NCI-H1436 (cell line): ENCODE results near the gene MRM2.

Source experiments
- DNase-seq: peaks from one replicate; lab custom pipeline; 2025; lab: John Stamatoyannopoulos, UW

MRM2 gene

DNA sequence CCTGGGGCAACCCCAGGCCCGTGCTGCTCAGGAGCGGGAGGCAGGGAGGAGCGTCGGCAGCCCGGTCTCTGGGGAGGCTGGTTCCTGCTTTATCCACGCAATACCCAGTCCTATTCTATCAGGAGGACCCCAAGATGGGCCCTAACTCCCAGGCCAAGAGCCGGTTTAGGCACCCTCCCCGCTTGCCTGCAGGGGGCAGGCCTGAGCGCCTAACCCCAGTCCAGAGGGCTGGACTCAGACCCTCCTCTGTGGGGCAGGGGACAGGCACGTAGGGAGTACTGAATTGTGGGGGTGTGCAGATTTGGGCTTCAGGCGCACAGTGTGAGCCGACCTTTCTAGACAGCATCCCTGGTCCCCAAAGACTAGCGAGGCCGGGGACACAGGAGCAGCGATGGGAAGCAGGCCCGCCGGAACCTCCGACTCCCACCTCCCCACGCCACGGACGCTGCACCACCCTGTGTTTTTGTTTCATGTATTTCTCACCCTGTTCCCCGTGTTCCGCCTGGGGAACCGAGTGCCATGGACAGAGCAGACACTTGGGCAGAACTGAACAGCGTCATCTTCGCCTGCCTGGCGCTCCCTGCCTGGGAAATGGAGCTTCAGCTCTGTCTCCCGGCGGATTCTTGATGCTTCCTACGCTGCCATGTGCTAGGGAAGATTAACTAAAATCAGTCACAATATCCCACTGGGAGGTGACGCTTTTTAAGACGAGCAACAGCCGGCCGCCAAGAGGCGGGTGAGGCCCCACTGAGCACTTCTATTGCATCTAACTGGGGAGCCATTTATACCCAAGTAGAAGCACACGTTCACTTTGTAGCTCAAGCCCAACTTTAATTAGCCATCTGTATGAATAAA lies 5.4 kb upstream of the MRM2 start:
- DNase-seq: no peak

DNA sequence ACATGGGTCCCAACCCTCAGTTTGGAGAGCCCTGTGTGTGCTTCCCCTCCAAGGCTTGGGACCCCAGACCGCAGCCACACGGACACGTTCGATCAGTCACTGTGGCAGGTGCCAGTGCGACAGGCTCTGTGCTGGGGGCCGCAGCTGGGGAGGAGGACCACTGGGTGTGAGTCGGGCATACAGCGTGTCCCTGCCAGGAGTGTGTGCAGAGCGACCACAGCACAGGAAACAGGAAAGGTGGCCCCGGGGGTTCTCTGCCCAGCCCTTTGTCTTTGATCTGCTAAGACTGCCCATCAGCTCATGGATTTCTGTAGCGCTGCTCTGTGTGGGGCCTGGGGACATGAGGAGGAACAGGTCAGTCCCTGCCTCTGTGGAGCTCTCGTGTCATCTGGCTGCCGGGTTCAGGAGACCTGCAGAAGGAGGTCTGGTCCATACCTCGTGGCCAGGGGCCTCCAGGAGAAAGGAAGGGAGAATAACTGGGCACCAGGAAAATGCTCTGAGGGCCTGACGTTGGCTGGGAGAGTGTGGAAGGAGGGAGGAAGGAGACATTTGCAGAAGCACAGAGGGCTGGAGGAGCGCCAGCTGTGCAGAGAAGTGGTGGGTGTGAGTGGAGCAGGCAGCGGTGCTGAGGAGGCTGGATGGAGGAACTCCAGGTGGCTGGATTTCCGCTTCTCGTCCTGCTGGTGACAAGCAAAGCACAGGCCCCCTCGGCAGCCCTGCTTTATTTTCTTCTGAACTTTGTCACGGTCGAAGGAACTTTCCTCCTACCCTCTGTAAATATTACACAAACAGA lies 4.1 kb upstream of the MRM2 start:
- DNase-seq: no peak

DNA sequence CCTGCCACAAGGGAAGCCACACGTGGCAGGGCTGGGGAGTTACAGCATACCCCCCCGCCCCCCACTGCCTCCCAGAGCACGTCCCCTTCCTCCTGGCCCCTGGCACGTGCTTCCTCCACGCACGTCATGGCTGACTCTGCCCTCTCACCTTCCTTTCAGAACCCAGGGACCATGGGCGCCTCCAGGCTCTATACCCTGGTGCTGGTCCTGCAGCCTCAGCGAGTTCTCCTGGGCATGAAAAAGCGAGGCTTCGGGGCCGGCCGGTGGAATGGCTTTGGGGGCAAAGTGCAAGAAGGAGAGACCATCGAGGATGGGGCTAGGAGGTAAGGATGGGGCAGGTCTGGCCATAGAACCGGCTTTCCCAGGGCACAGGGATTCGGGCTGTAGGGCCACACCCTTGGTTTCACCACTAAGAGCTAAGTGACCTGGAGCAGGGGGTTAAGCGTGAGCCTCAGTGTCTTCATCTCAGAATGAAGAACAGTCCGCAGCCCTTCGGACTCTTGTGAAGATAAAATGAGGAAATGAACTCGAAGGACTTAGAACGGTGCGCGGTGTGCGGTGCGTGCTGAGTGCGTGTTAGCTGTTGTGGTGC lies 2.5 kb upstream of the MRM2 start:
- DNase-seq: no peak

DNA sequence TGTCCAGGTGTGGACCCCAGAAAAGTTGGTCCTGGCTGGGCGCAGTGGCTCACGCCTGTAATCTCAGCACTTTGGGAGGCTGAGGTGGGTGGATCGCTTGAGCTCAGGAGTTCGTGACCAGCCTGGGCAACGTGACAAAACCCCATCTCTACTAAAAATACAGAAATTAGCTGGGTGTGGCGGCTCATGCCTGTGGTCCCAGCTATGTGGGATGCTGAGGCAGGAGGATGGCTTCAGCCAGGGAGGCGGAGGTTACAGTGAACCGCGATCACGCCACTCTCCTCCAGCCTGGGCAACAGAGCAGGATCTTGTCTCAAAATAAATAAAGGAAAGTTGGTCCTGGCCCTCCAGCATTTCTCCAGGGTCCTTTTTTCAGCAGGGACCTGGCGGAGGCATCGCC lies 1.5 kb upstream of the MRM2 start:
- no peak for DNase-seq

DNA sequence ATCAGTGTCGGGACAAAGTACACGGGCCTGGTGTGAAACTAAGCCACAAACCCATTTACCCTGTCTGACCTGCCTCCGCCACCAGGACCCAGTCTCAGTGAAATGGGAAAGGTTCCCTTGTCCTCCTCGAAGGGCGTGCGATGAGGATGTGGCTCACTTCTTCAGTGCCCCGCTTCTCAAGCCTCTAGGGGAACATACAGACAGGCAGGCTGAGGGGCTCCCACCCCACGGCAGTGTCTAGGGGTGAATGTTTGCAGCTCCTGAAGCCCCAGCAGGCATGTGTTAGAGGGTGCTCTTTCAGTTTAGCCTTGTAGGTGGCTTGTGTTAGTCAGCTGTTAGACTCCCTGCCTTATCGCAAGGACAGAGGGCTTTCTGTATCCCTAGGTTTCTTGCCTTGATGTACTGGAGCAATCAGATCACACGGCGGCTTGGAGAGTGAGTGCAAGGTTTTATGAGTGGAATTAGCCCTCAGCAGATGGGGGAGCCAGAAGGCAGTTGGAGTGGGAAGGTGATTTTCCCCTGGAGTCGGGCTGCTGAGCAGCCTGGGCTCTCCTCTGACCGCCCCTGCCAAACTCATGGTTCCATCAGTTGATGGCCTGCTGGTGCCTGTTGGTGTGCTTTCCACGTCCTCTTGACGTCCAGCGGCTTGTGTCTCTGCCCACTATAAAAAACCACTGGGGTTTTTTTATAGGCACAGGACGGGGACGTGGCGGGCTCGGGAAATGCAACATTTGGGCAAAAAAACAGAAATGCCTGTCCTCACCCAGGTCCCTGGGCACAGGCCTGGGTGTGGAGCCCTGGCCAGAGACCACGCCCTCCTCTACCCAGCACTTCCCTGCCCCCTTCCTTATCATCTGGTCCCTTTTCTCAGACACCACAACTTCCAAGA lies 780 bp upstream of the MRM2 start:
- no peak for DNase-seq

DNA sequence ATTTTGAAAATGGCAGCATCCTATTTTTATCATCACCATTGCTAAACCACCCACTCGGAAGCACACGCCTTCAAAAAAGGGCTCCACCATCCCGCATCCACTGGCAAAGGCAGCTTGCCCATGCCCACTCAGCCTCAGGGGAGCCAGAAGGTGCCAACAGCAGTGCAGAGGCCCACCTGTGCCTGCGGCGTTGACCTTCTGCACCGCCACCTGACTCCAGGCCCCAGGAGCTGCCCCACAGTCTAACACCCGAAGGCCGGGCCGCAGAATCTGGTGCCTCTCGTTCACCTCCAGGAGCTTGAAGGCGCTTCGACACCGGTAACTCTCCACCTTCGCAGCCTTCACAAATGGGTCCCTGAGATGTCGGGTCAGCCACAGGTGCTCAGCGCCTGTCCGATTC lies 2.8 kb downstream of the MRM2 start:
- no peak for DNase-seq

DNA sequence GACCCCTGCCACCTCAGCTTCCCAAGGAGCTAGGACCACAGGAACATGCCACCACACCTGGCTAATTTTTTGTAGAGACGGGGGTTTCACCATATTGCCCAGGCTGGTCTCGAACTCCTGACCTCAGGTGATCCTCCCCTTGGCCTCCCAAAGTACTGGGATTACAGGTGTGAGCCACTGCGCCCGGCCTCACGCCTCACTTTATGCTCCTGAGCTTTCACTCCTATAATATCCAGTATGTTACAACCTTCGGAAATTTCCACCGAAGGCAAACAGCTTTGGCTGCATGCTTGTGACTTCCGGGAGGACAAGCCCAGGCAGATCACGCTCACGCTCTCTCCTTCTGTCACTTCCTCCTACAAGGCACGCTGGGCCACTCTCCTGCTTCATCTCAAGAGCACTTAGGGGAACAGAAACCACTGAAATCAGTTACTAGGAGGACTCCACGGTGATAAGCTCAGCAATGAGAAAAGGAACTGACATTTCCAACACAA lies 4.8 kb downstream of the MRM2 start:
- no peak for DNase-seq

DNA sequence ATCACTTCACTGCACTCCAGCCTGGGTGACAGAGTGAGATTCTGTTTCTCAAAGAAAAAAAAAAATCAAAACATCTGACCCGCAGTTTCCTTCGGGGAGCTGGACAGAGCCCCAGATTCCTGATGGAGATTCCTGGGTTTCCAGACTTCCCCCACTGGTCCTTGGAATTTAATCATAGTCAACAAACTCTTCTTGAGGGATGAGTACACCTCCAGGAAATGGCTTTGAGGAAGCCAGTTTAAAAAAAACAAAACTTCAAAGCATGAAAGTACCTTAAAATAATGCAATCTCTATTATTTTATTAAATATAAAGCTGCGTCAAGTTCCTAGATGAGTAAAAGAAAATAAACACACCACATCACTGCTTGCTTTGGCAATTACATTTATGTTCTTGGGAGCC lies 8.1 kb downstream of the MRM2 start:
- DNase-seq: no peak

DNA sequence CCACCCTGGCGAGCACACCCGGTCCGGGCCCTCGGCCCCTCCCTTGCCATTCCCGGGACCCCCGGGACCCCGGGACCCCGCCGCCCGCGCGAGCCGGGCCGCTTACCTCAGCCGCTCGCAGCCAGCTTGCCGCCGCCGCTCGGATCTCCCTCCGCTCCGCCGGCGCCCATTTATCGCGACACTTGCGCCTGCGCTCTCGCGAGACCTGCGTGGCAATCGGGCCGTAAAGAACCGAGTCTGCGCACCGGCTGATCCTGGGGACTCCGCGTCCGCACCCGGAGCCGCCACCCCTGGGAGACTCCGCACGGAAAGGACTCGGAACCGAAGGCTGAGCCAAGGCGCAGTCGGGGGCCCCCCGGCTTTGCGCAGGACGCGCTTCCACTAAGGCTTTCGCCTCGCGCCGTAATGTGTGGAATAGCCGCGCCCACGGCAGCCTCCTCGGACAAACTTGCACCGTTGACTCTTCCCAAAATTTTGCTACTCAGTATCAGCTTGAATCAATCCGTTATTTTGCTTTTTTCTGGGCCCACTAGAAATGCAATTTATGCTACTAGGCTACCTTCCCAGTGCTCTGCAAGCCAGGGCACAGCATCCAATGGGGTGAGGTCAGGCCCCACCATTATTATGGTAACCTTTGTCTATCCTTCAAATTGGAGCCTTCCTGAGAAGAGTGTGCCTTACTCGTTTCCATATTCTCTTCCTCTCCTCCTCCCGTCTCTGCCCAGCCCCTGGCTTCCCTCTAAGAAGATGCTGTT lies 9.1 kb downstream of the MRM2 start, which contains the start of gene MAD1L1:
MAD1L1 (minus strand) TSS at position 180 of the 755 bp plus-strand sequence. CDS start 2,812 bp downstream, outside the sequence.
- DNase-seq: peak; percentile 79

DNA sequence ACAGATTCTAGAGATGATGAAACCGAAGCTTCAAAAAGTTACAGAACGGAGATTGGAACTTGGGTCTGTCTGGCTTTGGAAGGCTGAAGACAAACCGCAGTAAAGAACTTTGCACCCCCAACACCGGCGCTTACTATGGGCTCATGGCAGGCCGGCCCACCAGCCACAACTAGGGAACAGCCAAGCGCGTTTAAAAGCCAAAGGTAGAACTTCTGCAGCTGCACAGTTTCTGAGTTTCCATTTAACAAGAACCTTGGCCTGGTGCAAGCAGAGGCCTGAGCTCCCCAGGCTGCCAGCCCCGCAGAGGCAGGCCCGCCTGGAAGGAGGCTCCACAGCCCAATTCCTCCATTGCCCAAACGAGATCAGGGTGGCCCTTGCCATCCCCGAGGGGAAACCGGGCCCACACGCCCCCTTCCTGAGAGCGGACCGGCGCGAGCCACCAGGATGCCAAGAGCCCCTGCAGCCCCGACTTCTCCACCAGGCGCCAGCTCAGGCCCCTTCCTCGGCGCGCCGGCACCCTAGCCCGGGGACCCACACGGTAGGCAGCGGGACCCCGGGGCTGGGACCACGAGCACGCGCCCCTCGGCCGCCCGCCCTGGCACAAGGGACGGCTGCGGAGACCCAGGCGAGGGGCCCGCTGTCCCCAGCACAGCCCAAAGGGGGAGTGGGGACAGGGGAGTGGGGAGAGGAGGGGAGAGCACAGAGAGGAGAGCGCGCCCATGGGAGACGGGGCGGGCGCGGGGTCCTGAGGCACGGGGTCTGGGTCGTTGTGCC lies 9.8 kb downstream of the MRM2 start:
- DNase-seq: no peak

DNA sequence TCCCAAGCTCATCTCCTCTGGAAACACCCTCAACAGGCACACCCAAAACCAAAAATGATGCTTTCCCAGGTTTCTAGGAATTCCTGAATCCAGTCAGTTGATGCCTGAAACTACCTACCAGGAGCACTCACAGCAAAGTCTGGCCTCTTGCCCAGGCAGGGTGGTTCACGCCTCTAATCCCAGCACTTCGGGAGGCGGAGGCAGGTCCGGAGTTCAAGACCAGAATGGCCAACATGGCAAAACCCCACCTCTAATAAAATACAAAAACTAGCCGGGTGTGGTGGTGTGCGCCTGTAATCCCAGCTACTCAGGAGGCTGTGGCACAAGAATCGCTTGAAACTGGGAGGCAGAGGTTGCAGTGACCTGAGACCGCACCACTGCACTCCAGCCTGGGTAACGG lies 11.1 kb downstream of the MRM2 start:
- DNase-seq: no peak

DNA sequence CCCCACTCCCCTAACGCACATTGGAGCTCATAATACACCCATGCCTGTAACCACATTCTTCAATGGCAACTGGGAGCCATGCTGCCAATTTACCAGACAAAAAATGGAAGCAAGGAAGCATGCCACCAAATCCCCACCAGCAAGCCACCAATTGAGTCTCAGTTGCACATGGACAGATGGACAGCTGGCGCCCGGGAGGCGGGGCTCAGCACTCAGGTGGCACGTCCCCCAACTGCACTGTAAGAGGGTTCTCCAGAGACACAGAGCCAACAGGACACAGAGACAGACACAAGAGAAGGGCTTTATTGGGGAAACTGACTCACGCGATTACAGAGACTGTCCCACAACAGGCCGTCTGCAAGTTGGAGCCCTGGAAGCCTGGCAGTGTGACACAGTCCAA lies 11.8 kb downstream of the MRM2 start:
- DNase-seq: no peak

DNA sequence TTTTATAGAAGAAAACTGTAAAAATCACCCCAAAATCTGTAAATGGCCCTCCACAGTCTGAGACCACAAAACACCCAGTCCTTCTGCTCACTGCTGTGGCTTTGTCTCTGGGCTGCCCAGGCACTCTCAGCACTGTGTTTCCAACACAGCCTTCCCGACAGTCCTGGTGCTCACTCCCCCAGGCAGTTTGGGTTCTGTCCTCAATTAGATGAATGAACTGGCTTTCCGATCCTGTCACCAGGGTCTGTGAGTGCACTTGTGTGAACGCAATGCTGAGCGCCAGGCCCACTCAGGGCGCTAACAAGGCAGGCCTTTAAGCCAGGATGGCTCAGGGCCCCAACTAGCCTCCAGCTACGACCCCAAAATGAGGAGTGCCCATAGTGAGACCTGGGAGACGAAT lies 12.5 kb downstream of the MRM2 start:
- no peak for DNase-seq

DNA sequence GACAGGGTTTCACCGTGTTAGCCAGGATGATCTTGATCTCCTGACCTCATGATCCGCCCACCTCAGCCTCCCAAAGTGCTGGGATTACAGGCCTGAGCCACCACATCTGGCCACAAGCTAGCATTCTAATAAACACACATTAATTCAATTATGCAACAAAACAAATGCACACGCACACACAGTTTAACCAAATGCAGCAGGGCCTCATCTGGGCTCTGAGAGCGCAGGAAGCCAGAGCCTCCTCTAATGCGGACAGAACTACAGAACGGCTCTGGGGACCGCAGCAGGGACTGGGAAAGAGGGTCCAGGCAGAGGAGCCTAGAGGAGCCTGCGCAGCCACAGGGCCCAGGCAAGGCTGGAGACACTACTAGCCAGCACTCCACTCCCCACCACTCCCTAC lies 13.1 kb downstream of the MRM2 start:
- no peak for DNase-seq

DNA sequence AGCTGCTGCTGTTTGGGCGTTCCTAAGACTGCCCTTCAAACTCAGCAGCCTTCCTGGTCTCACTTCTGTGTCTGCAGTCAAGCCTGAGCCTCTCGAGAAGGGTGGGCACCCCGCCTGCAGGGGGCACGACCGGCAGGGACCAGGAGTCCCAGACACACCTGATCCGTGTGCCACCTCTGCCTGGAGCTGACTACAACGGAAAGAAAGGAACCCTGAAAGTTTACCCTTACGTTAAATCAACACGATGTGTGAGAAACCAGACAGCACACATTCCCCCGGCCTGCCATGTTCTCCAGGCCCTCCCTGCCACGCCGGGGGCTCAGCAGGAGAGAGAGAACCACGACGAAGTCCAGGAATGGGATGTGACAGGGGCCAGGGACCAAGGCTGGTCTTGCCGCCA lies 14.3 kb downstream of the MRM2 start:
- no peak for DNase-seq

DNA sequence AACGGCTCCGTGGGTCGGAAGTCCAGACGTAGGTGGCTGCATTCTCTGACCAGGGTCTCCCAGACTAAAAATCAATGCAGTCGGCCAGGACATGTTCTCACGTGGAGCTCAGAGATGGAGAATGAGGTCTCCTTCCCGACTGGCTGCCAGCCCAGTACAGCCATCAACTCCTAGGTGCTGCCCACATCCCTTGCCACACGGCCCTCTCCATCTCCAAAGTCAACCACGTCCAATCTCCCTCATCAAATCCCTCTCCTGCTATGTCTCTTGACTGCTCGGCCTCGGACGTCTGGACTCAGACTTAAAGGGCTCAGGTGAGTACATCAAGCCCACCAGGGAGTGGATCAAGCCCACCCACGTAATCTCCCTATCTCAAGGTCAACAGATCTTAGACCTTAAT lies 16.2 kb downstream of the MRM2 start:
- DNase-seq: no peak

DNA sequence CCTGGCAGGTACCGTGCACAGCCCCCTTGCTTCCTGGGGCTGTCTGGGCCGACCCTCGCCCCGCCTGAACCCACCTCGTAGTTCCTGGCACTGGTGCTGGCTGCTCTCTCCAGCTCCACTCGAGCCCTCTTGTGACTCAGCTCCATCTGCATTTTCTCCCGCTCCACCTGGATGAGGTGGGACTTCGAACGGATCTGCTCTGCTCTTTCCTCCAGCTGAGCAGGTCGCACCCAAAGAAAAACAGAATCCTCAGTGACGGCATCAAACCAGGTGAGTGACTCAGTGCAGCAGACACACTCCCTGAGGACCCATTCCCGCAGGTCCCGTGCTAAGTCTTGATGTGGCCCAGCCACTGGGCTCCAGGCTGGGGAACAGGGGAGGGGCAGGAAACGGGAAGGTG lies 16.7 kb downstream of the MRM2 start:
- no peak for DNase-seq

DNA sequence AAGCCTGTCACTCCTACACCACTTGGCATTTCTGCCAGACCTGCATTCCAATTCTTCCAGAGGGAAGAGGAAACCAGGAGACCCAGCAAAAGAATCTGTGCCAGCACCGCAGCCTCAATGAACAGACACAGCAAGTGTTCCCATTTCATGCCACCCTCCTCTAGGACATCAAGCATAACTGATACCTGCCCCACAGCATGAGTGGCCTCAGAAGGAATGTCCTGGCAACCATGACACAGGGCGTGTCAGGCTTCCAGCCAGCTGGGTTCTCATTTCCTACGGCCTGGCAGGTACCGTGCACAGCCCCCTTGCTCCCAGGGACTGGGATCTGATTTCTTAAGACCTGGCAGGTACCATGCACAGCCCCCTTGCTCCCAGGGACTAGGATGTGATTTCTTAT lies 17.1 kb downstream of the MRM2 start:
- no peak for DNase-seq

DNA sequence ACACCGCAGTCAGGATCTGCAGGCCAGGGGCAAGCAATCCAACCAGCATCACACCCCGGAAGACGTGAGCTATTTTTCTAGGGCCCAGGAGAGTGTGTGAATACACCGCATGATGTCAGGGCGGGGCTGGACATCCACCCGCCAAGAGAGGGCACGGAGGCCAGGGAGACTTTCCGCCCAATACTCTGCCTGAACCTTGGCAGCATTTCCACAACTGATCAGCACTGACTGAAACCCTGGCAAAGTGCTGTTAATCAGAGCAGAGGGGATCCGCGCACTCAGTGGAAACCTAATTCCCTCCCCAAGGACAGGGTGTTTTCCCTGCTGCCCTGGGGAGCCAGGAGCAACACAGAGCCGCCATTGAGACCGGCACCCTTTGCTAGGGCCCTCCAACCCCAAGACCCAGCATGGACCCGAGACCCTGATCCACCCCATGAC lies 17.5 kb downstream of the MRM2 start:
- no peak for DNase-seq

DNA sequence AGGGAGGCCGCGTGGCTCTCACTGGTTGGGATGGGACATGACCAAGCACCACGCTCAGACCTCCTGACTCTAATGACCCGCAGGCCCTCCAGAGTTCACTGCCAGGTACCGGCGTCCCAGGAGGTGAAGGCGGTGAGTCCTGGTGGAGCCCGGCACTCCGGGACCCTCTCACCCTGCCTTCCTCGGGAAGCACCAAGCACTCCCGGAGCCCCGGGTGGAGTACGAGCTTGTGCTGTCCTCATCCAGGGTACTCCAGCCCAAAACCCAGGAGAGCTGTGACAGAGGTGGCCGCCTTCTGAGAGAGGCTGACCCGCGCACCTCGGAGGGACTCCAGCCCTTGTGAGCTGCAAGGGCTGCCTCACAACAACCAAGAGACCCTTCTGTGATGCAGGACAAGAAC lies 18.7 kb downstream of the MRM2 start:
- no peak for DNase-seq
